Astrocyte of the spinal cord (primary cell): ENCODE results near the gene MYO3B.
A peak's percentile ranks its signal among the peaks of the same experiment; 100 is the strongest.

ENCODE experiments used
- DNase-seq: peaks from one replicate; pipeline ENCODE4 v3.0.0; 2011; ENCODE audit warnings: low read depth, low spot score
- H3K4me3 ChIP-seq: 2 replicates; pipeline ENCODE4 v1.5.1; 2011; ENCODE audit warnings: low read depth, mild to moderate bottlenecking, low read length, moderate library complexity
- CTCF ChIP-seq: IDR thresholded peaks from 2 replicates; pipeline ENCODE4 v1.5.1; 2012; ENCODE audit warnings: low read depth, mild to moderate bottlenecking, low read length, inconsistent platforms
- in situ Hi-C: cut with HindIII; loops from 2 replicates; pipeline ENCODE4 v1.10.0; 2017; ENCODE audit warnings: low sequenced_read_pairs

MYO3B gene

GRCh38 chr2:170177950-170178781 is at the start of gene MYO3B:
TSS of gene MYO3B (plus strand) at chr2:170178147. CDS start at chr2:170178288, 141 bp downstream.
- H3K4me3 ChIP-seq: no peak within 1 kb of the TSS
- DNase-seq: peak; percentile 69
- in situ Hi-C loops: no loop called here
- no peak for TF ChIP-seq CTCF

GRCh38 chr2:170139276-170139967 is 38.5 kb upstream of the MYO3B start:
- in situ Hi-C loops: no loop called here
- DNase-seq: no peak
- TF ChIP-seq CTCF: no peak

GRCh38 chr2:170140561-170140960 is 37.4 kb upstream of the MYO3B start:
- in situ Hi-C loops: no loop called here
- DNase-seq: no peak
- TF ChIP-seq CTCF: no peak
- no peak overlapping the region for H3K4me3 ChIP-seq

More at GRCh38 chr2:170139276-170139967, 38.5 kb upstream of the MYO3B start:
- H3K4me3 ChIP-seq: no peak overlapping the region

- no peak for TF ChIP-seq CTCF
- in situ Hi-C loops: no loop called here
- no peak for DNase-seq
- no peak overlapping the region for H3K4me3 ChIP-seq
Observed at GRCh38 chr2:170141865-170142264, 36.1 kb upstream of the MYO3B start.

GRCh38 chr2:170142502-170142901 is 35.4 kb upstream of the MYO3B start:
- TF ChIP-seq CTCF: no peak
- in situ Hi-C loops: no loop called here

GRCh38 chr2:170143045-170143717 is 34.8 kb upstream of the MYO3B start:
- in situ Hi-C loops: no loop called here
- no peak for TF ChIP-seq CTCF
- H3K4me3 ChIP-seq: no peak overlapping the region
- DNase-seq: no peak

More at GRCh38 chr2:170142502-170142901, 35.4 kb upstream of the MYO3B start:
- DNase-seq: no peak
- no peak overlapping the region for H3K4me3 ChIP-seq
